Gastrocnemius medialis (tissue), 4 donors: ENCODE results near the gene GPR146.

Source experiments
- CTCF ChIP-seq, 5 experiments: fragments of 450-650 bp in 3 of 5; fragments of 200-600 bp in 2 of 5; sonication (generic) in 2 of 5; IDR thresholded peaks in 4 of 5; conservative IDR thresholded peaks in 1 of 5; 1 replicate in 4 of 5; 2 replicates in 1 of 5; pipeline ENCODE4 v1.5.1; 2016 to 2019; ENCODE audit warnings: antibody characterized with exemption in 5 of 5, mild to moderate bottlenecking in 3 of 5, moderate library complexity in 3 of 5
- POLR2A ChIP-seq, 2 donors: fragments of 450-650 bp; IDR thresholded peaks; one replicate each; pipeline ENCODE4 v1.6.1; 2017; ENCODE audit warnings: antibody characterized with exemption in 2 of 2, mild to moderate bottlenecking in 2 of 2, moderate library complexity in 2 of 2

- no peak for TF ChIP-seq CTCF (IDR thresholded peaks at IDR 0.05 in 4 of 5, conservative IDR thresholded peaks at IDR 0.05 in 1 of 5)
- TF ChIP-seq POLR2A (IDR thresholded peaks at IDR 0.05), result no peak
Measured at GRCh38 chr7:1007901-1008300, 36.4 kb upstream of the GPR146 start.
